Small intestine (tissue), 16 donors: ENCODE measurements around the gene CPN1. TPM values are rescaled to one million over a fixed set of nuclear protein-coding genes. Genes with fewer than 3 reads are reported as not detected.
A peak's percentile ranks its signal among the peaks of the same experiment; 100 is the strongest.
"Not testable (repeated sequence)": the region's sequence is repeated elsewhere in the genome, so short reads cannot be mapped to it uniquely, and the experiment has no call there.

Experiments used
- DNase-seq, 2 donors: peaks; one replicate each; pipeline versions ENCODE4 v3.0.0 to v3.0.0-alpha.2; 2013
- FAIRE-seq: peaks from 2 replicates; lab custom pipeline; 2012; peaks lifted over from hg19 to GRCh38; lab: Jason Lieb, UNC
- H3K27ac ChIP-seq, 3 donors: one replicate each; pipeline ENCODE4 v1.5.1; 2013; ENCODE audit warnings: low read length in 2 of 3, mild to moderate bottlenecking in 2 of 3, control low read depth in 1 of 3, inconsistent platforms in 1 of 3, low read depth in 1 of 3, moderate library complexity in 1 of 3
- H3K27me3 ChIP-seq, 3 donors: one replicate each; pipeline ENCODE4 v1.6.1; 2013; ENCODE audit warnings: low read length in 3 of 3, inconsistent platforms in 1 of 3; ENCODE audit not compliant: control insufficient read depth in 3 of 3, insufficient read depth in 3 of 3
- H3K36me3 ChIP-seq, 3 donors: one replicate each; pipeline ENCODE4 v1.6.1; 2013; ENCODE audit warnings: low read length in 3 of 3, inconsistent platforms in 1 of 3, low read depth in 1 of 3, mild to moderate bottlenecking in 1 of 3, moderate library complexity in 1 of 3; ENCODE audit not compliant: control insufficient read depth in 3 of 3, insufficient read depth in 2 of 3
- H3K4me1 ChIP-seq, 3 donors: one replicate each; pipeline ENCODE4 v1.6.1; 2013; ENCODE audit warnings: low read length in 2 of 3, inconsistent platforms in 1 of 3, low read depth in 1 of 3, mild to moderate bottlenecking in 1 of 3, moderate library complexity in 1 of 3; ENCODE audit not compliant: control insufficient read depth in 3 of 3, insufficient read depth in 2 of 3
- H3K4me3 ChIP-seq, 3 donors: one replicate each; pipeline ENCODE4 v1.5.1; 2013; ENCODE audit warnings: low read length in 3 of 3, control low read depth in 1 of 3, inconsistent platforms in 1 of 3, low read depth in 1 of 3, mild to moderate bottlenecking in 1 of 3, moderate library complexity in 1 of 3
- H3K9me3 ChIP-seq, 2 donors: one replicate each; pipeline ENCODE4 v1.6.1; 2013; ENCODE audit warnings: low read depth in 1 of 2, low read length in 1 of 2; ENCODE audit not compliant: control insufficient read depth in 2 of 2, insufficient read depth in 1 of 2
- WGBS, 3 donors: extraction: QIAGEN DNeasy Blood & Tissue Kit; methylation state at CpG; one replicate each; pipeline ENCODE4 v1.1.7; 2013; 5-methylcytosine and 5-hydroxymethylcytosine counted together
- long read RNA-seq, 10 donors: transcript quantifications; one replicate each; lab custom pipeline, GENCODE V29; 2026
- polyA plus RNA-seq, 4 donors: library from polyadenylated mRNA; stranded (reverse) in 3 of 4; unstranded in 1 of 4; fragments of 200-250 nt in 3 of 4; fragments of 120-200 nt in 1 of 4; gene quantifications; one replicate each; pipeline versions ENCODE4 v1.2.1 to v1.2.3, GENCODE V29; 2013
- donor health status: healthy with polysubstance abuse.
- donor health status: control.
- donor health status: control.
- donor health status: Bipolar disorder and iron deficiency.
- donor health status: healthy.

CPN1 gene
- under 1 TPM in 1 of 4 donors, not detected in 3; 0.99 TPM for polyA plus RNA-seq
- long read RNA-seq, donor 1 = 0 reads
- long read RNA-seq, donor 2 = 0 reads
- long read RNA-seq, donor 3 = 0 reads
- long read RNA-seq, donor 4, partial matches to known transcripts = 0 of 1 reads
- long read RNA-seq, donor 4, other reads (novel, unspliced or antisense) = 0 of 1 reads
- long read RNA-seq, donor 5 = 0 reads
- long read RNA-seq, donor 6 = 0 reads
- long read RNA-seq, donor 7 = 0 reads
- long read RNA-seq, donor 8 = 0 reads
- long read RNA-seq, donor 9 = 0 reads
- long read RNA-seq, donor 10, partial matches to known transcripts = 0 of 2 reads
- long read RNA-seq, donor 10, other reads (novel, unspliced or antisense) = 0 of 2 reads

DNA sequence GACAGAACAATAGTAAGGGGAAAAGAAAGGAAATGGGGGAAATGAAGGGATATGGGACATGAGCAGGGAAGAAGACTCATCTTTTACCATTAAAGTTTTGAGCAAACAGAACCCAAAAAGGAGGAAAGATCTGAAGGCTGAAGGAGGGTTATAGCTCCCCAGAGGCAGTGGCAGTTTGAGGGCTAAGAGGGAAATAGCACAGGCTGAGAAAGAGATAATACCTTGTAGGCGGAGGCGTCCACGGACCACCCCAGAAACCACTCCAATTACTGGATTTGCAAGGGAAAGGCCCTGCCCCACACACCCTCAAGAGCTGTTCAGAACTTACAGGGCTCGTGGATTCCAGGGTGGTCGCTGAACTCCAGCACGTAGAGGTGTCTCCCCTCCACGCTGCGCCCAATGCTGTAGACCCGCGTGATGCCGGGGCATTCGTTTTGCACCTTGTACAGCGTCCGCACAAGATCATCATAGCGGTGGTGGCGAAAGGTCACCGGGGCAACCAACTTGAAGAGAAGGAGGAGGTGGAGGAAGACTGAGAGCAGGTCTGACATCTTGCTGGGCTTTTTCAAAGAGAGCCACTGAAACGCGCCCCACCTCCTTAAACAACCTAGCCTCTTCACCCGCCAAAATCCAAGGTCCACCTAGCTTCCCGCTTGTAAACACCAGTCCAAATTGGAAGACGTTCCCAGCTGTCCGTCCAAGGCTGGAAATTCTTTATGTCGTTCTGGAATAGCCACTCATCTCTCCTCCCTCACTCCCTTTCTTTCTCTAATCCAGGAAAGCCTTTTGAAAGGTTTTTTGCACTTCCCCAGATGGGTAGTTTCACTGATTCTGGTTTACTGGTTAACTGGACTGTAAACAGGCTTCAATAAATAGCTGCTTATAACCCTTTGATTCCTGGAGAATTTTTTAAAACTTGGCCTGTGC lies at the start of gene CPN1:
TSS of gene CPN1 (minus strand) at position 795 of the 927 bp plus-strand sequence. CDS start at position 551, 244 bp downstream.
- peaks cover 0 to 2% (median under 1%) of the 10 kb centered on the region in 3 donors for H3K27me3 ChIP-seq
- no peak within 1 kb of the TSS for H3K27ac ChIP-seq
- no peaks in the 10 kb centered on the region for H3K9me3 ChIP-seq
- WGBS, 3 donors = 22 to 62% (median 48%) methylated on average over 24 of the region's 24 CpGs
- peak in 1 of 2 donors; percentile 24 for DNase-seq
- H3K4me1 ChIP-seq = no peaks in the 10 kb centered on the region
- H3K4me3 ChIP-seq = no peak within 1 kb of the TSS
- no peak for FAIRE-seq
- H3K36me3 ChIP-seq = no peaks in the 10 kb centered on the region

DNA sequence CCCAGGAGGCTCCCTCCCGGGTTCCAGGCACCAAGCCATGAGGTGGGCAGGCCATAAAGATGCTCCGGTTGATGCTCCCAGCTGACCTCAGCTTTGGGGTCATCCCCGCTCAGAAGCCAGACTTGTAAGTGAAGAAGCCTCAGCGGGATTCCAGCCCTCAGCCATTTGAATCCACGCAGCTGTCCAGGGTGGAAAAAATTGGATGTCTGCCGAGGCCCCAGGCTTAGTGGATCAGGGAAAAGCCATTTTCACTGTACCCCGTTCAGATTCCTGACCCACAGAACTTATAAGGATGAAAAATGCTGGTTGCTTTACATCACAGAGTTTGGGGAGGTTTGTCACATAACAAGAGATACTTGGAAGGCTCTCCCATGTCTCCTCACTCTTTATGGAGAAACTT lies 49.2 kb upstream of the CPN1 start:
- Histone ChIP-seq H3K4me3 (no peak overlapping the region), H3K9me3 (peaks cover 0 to 9% of the 10 kb centered on the region in 2 donors), H3K27ac (no peak overlapping the region), H3K4me1 (no peaks in the 10 kb centered on the region), H3K36me3 (no peaks in the 10 kb centered on the region), H3K27me3 (no peaks in the 10 kb centered on the region)
- whole genome bisulfite sequencing, 3 donors = 65 to 70% (median 70%) methylated on average over 7 of the region's 7 CpGs
- no peak for DNase-seq
- no peak for FAIRE-seq

DNA sequence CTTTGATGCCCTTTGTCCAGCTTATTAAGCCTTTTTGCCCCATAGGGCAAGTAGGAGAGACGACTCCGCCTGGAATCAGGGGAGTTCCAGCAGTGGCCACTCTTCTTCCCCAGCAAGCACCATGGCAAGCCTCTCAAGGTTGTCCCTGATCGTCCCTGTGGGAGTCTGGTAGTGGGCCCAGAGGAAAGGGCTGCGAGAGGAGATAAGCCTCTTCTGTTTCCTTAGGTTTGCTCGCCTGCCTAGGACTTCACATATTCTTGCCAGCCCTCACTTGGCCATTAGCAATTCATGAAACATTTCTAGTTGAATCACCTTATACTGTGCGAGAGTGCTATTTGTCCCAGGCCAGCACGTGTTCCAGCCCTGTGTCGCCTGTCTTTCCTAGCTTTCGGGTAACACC lies 47.8 kb upstream of the CPN1 start:
- WGBS, 3 donors = 76 to 83% (median 77%) methylated on average over 9 of the region's 9 CpGs
- DNase-seq (no peak), FAIRE-seq (no peak)
- Histone ChIP-seq H3K27me3 (no peaks in the 10 kb centered on the region), H3K4me1 (no peaks in the 10 kb centered on the region), H3K27ac (no peak overlapping the region), H3K36me3 (no peaks in the 10 kb centered on the region), H3K4me3 (no peak overlapping the region), H3K9me3 (peaks cover 0 to 4% of the 10 kb centered on the region in 2 donors)

DNA sequence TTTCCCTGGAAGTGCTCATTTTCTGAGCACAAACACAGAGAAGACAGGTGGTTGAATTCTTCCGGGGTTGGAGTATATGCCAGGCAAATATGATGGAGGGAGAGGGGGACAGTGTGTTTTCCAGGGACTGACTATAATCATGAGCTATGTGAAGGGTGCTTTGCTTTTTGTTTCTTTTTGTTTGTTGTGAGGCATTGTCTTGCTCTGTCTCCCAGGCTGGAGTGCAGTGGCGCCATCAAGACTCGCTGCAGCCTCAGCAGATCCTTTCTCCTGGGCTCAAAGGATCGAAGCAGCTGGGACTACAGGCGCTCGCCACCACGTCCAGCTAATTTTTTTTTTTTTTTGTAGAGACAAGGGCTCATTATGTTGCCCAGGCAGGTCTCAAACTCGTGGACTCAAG lies 47.3 kb upstream of the CPN1 start:
- DNase-seq (no peak), FAIRE-seq (no peak)
- no peak overlapping the region for H3K4me3 ChIP-seq
- WGBS, 3 donors = 63 to 76% (median 73%) methylated on average over 8 of the region's 8 CpGs
- H3K4me1 ChIP-seq = no peaks in the 10 kb centered on the region
- H3K27me3 ChIP-seq = no peaks in the 10 kb centered on the region
- no peaks in the 10 kb centered on the region for H3K9me3 ChIP-seq
- H3K27ac ChIP-seq = no peak overlapping the region
- no peaks in the 10 kb centered on the region for H3K36me3 ChIP-seq

DNA sequence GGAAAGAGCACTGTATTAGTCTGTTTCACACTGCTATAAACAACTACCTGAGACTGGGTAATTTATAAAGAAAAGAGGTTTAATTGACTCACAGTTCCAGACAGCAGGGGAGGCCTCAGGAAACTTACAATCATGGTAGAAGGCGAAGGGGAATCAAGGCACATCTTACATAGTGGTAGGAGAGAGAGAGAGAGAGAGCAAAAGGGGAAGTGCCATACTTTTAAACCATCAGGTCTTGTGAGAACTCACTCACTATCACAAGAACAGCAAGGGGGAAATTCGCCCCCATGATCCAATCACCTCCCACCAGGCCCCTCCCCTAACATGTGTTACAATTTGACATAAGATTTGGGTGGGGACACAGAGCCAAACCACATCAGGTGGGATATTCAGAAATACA lies 43.7 kb upstream of the CPN1 start:
- H3K36me3 ChIP-seq, H3K27ac ChIP-seq, H3K27me3 ChIP-seq, H3K9me3 ChIP-seq, H3K4me1 ChIP-seq, H3K4me3 ChIP-seq, DNase-seq, FAIRE-seq: not testable (repeated sequence)
- 75 to 90% (median 76%) methylated on average over 2 of the region's 2 CpGs for WGBS, 3 donors

DNA sequence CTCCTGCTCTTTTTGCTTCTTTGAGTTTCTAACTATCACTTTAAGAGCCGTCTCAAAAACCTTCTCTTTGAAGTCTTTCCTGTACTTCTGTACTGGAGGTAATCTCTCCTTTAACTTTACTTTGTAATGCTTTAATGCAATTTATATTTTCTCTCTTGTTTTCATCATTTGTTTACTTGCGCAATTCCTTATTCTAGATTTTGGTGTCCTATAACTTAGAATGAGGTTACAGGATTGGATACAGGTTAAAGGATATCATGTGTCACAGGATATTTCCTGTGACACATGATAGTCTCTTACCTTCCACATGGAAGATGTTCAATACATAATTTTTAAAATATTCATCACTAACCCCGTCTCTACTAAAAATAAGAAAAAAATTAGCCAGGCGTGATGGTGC lies 42.4 kb upstream of the CPN1 start:
- Histone ChIP-seq H3K27ac (no peak overlapping the region), H3K4me1 (no peaks in the 10 kb centered on the region), H3K27me3 (peaks cover 0 to 3% (median 0%) of the 10 kb centered on the region in 3 donors), H3K9me3 (no peaks in the 10 kb centered on the region), H3K36me3 (no peaks in the 10 kb centered on the region), H3K4me3 (no peak overlapping the region)
- no peak for FAIRE-seq
- DNase-seq = no peak
- 82 to 87% (median 85%) methylated on average over 4 of the region's 4 CpGs for WGBS, 3 donors

DNA sequence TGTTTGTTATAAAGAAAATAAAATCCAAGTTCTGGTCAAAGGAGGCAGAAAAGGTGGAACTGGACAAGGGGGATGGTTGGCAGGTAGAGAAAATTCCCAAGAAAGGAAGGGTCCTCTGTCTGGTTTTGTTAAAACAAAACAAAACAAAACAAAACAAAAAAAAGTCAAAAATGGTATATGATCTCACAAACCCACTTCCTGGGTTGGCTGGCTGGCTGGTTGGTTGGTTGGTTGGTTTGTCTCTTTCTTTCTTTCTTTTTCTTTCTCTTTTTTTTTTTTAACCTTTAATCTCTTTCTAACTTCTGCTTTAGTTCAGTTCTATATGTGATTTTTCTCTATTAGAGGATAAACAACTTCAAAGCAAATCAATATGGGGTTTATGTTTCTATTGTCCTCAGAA lies 41.1 kb upstream of the CPN1 start:
- Histone ChIP-seq H3K27ac (no peak overlapping the region), H3K9me3 (no peaks in the 10 kb centered on the region), H3K27me3 (peaks cover 0 to 3% (median 0%) of the 10 kb centered on the region in 3 donors), H3K4me3 (no peak overlapping the region), H3K4me1 (no peaks in the 10 kb centered on the region), H3K36me3 (no peaks in the 10 kb centered on the region)
- DNase-seq = no peak
- no peak for FAIRE-seq

DNA sequence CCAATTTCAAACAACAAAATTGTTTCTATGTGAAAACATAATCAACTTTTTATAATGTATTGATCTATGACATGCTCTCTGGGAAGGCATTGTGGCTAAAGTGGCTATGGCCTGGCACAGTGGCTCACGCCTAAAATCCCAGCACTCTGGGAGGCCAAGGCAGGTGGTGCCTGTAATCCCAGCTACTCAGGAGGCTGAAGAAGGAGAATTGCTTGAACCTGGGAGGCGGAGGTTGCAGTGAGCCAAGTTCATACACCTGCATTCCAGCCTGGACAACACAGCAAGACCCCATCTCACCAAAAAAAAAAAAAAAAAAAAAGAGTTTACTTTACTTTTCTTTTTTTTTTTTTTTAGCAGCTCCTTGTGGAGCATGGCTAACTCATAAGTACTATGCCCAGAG lies 38.9 kb upstream of the CPN1 start:
- no peak for DNase-seq
- Histone ChIP-seq H3K4me3 (no peak overlapping the region), H3K36me3 (no peaks in the 10 kb centered on the region), H3K27me3 (peaks cover 0 to 3% (median 1%) of the 10 kb centered on the region in 3 donors), H3K9me3 (no peaks in the 10 kb centered on the region), H3K4me1 (no peaks in the 10 kb centered on the region), H3K27ac (no peak overlapping the region)
- no peak for FAIRE-seq
- 85 to 95% (median 91%) methylated on average over 2 of the region's 2 CpGs for WGBS, 3 donors
